Kasumi-1 (cell line): ENCODE results near the gene ATXN2.
A peak's percentile ranks its signal among the peaks of the same experiment; 100 is the strongest.

Experiments used
- DNase-seq, 2 experiments: peaks; one replicate each; lab custom pipeline; 2025; lab: John Stamatoyannopoulos, UW

Gene ATXN2

DNA sequence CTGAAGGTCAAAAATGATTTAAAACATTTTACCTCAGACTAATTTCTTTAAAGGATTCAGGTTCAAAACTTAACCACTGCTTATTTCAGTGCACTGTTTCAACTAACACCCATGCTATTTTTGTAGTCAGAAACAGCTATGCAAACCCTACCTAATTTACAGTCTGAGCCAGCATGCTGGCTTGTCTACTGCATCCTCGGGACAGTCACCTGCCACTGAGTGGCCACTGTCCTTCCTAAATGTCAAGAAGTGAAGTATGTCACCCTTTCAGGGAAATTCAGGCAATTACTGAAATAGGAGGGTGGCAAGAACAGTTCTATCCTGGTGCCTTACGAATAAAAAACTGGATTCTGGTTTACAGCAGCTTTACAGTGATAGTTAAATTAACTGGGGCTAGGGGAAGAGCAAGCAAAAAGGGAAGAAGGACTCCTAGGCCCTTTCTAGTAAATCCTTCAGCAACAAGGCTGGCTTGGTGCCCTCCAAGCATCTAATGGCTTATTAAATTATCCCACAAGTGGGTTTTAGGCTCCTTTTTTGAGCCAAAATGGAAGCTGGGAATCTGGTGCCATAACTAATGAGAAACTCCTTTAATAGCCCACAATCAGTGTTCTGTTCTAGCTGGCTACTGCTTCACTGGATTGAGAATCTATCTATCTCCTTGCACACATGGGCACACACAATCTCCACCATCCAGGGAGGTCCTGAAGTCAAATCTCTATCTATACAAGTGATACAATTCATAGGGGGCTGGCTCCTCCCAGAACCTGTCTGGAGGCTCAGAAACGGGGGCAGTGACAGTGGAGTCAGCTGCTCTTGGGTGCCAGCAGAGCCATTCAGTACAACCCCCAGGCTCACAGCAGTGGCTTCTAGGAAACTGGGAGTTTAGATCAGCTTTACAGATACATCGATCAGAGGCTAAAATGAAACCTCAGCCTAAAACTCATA lies 150.0 kb downstream of the ATXN2 start:
- no peak for DNase-seq

DNA sequence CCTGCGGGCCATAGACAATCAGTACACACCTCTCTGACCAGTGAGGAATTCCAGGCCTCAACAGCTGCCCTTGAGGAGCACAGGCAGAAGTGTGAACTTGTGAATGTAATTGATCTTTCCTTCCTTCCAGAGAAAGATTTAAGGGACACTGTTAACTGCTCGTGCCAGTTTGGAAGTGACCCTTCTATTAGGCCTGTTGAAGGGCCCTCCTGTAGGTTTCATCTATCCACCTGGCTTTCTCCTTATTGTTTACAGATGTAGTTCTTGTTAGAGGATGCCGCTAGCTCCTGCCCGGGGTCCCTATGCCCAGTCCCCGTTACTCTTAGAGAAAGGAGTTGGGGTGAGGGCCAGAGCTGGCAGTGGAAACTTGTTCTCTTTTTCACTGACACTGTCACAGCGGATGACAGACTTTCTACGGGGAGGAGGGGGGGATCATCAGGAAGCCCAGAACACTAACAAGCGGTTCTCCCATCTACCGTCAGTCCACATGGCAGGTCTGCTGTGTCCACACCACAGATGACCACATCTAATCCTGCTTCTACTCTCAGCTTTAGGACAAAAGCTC lies 150.8 kb downstream of the ATXN2 start:
- DNase-seq = no peak

DNA sequence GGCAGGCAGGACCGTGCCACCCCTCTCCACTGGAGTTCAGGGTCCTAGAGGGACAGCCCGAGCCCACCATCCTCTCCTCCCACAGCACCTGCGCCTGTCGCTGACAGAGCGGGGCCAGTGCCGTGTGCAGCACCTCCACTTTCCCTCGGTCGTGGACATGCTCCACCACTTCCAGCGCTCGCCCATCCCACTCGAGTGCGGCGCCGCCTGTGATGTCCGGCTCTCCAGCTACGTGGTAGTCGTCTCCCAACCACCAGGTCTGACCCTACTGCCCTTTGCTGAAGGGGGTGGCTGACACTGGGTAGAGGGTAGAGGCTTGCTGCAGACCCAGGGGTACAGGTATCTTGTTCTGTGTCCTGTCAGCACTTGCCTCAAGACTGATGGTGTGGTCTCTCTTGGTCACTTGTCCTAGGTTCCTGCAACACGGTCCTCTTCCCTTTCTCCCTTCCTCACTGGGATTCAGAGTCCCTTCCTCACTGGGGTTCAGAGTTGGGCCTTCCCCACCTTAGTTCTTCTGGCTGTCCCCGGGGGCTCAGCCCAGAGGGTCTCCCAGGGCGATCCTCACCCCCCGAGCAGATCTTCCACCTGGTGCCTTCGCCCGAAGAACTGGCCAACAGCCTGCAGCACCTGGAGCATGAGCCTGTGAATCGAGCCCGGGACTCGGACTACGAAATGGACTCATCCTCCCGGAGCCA lies 151.4 kb downstream of the ATXN2 start:
- no peak for DNase-seq

DNA sequence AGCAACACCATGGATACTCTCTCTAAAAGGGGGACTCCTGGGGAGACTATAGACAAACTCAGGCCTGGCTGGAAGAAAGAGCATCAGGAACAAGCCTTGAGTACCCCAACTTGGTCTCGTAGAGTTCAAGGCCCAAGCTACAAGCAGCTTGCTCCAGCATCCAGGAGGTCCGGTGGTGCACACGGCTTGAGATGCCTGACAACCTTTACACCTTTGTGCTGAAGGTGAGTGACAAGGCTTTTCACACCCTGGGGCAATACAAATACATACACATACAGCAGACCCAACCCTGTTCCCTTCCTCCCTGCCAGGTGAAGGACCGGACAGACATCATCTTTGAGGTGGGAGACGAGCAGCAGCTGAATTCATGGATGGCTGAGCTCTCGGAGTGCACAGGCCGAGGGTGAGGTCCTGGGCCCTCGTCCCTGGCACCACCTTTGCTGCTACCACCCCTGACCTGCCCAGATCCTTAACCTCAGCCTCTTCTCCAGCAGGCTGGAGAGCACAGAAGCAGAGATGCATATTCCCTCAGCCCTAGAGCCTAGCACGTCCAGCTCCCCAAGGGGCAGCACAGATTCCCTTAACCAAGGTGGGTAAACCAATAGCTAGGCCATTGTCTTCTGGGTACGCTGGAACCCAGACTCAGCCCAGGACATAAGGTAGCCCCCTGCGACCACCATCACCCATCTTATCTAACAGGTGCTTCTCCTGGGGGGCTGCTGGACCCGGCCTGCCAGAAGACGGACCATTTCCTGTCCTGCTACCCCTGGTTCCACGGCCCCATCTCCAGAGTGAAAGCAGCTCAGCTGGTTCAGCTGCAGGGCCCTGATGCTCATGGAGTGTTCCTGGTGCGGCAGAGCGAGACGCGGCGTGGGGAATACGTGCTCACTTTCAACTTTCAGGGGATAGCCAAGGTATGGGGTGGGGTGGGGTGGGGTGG lies 152.2 kb downstream of the ATXN2 start:
- no peak for DNase-seq

DNA sequence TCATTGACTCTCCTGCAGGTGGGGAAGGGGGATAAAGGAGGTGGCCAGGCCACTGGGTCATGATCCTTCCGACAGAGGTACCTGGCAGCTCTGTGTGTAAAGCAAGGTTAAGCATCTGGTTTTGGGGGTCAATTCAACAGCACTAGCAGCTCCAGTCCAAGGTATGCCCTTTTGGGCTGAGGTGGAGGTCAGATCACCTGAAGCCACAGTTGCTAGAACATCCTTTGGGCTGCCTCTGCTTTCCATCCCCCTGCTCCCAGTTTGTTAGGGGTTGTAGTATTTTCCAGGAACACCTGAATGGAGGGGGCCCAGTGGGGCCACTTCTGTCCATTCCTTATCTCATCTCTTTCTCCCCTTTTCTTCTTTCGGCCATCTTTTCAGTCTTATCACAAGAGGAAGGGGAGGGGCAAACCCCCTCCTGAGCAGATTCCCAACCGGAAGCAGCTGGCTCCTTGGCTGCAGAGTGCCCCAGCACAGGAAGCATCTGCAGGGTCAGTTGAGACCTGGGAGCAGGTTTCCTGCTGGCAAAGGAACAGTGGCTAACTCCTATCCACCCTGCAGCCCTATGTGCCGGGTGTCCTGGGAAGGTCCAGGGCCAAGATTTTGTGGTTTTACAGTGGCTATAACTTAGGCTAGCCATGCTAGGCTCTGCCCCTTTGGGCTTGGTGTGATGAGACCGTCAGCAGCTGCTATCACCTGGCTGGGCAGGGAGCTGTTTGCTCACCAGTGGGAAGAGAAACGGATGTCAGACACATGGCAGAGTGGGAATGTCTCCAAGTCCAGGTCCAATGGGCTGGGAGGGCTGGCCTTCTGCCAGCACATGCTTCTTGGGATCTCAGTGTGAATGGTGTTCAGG lies 153.2 kb downstream of the ATXN2 start:
- DNase-seq = peak; percentile 52 to 57

DNA sequence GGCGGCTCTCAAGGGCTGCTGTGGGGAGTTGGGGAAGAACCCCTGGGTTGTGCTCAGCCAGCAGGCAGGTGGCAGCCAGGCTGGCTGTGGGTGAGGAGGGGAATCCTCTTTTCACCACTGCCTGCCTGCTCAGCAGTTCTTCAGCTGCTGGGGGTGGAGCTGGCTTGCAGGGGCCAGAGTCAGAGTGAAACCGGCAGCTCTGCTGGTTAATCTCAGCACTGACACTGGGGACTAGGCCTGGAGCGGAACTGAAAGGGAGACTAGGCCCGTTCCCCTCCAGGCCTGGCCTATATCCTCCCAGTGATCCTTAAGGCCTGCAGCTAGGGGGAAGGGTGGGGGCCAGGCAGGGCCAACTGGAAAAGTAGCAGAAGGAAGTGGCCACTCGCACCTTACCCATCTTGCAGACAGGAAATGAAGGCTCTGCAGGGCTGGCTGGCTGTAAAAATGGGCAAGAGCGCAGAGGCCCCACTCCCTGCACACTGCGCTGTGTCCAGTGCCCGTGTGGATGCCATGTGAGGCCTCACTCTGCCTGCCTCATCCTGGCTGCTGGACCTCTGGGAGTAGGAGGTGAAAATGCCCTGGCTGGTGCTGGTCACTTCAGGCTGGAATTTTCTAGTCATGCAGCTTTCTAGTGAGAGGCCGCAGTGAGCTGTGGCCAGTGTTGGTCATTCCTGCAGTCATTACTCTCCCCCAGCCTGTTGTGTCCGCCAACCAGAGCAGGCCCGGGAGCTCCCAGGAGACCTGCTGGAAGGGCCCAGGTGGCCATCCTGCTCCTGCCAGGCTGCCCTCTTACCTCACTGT lies 154.0 kb downstream of the ATXN2 start:
- peak; percentile 89 for DNase-seq

DNA sequence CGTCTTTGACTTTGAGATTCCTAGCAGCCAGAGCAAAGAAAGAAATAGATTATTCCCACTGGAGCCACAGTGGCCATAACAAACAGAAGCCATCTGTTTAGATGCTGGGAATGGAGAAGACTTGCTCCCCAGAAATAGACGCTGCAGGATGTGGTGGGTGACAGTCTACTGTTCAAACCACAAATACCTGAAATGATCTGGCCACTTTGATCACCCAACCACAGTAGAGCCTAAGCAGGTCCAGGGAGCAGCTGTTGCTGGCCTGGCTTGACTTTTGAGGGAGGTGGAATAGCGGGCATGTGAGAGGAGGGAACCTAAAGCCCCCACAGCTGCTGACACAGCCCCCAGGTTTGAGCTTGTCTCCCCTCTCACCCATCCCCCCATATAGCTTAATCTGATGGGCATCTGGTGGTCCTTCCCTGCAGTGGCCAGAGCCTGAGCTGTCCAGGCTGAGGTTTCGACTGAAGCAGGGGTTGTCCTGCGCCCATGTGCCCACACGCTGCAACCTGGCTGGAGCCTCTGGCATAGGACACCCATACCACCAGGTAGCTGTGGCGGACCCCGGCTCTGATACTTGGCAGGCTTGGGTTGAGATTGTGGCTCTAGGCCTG lies 154.7 kb downstream of the ATXN2 start:
- no peak for DNase-seq

DNA sequence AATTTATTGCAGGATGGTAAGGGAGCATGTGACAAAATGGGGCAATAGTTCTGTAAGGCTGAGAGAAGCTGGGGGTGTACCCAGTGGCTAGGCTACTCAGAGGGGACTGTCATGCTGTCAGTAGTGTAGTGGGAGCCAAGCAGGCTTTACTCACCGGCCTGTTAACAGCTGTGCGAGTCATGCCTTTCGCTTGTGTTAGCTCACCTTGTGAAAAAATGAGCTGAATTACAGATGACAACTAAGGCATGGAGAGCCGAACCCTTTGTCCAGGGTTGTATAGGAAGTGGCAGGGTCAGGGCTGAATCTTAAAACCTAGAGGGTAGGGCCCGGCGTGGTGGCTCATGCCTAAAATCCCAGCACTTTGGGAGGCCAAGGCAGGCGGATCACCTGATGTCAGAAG lies 155.5 kb downstream of the ATXN2 start:
- DNase-seq = no peak

DNA sequence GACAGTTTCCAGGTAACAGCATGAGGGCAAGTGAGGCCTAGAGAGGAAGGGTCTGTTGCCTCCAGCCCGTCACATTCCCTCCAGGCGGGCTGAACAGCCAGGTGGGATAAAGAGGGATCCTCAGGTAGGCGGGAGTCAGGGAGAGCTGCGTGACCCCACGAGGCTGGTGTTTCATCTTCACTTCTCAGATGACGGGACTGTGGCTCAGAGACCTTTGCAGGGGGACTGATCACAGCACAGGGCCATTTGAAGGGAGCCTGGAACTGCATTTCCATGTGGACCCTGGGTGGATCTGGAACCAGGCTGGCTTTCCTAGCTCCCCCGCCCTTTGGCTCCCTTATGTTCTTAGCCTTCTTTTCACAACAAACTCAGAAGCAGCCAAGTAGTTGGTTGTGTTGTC lies 156.0 kb downstream of the ATXN2 start:
- no peak for DNase-seq

DNA sequence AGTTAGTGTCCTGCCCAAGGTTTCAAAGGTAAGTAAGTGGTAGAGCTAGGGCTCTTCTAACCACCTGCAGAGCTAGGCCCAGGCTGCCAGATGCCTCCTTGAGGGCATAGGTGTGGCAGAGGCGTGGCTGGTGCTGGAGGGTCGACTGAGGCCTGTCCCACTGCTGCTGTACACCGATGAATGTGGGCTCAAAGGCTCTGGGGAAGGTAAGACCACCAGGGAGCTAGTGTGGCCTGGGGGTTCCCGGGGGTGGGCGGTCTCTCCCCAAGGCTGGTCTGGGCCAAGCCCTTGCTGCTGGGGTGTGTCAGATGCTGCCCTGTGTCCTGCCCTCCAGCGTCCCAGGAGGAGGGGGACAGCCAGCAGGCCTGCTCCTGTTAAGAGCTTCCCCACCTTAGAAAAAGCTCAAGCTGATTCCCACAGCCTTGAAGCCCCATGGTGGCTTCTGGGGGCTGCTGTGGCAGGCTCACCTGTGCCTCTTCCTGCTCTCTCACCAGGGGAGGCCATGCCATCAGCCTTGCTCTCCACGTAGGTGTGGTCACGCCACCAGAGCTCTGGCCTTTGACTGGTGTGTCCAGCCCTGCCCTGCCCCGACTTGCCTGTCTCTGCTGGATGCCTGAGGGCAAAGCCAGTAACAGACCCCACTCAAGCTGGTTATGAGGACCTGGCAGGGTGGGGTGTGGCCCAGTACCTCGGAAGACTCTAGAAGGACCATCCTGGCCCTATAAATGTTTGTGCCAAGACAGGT lies 156.6 kb downstream of the ATXN2 start:
- DNase-seq = no peak

DNA sequence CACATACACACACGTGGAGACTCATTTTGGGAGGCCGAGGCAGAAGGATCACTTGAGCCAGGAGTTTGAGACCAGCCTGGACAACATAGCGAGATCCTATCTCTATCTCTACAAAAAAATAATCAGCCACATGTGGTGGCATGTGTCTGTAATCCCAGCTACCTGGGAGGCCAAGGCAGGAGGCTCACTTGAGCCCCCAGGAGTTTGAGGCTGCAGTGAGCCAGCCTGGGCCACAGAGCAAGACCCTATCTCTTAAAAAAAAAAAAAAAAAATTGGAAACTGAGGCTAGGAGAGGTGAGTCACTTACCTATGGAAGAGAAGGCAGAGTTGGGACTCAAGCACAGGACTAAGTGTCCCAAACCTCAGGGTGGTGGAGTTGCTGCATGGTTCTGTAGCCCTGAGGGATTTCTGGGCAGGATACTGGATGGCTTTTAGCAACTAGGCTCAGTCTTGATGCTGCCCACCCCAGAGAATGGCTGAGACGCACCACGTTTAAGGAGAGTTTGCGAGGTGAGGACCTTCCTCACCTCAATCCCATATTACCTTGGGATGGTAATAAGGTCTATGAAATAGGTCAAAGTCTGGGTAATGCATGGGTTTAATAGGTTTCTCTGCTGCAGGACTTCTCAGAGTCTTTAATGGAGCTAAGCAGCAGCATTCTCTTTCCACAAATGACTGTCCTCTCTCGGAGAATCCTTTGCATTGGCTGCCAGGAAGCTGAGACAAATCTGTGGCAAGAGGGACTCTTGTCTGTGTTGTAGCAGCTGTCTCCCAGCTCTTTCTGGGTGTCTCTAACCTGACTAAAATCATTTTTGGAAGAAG lies 157.8 kb downstream of the ATXN2 start:
- no peak for DNase-seq

DNA sequence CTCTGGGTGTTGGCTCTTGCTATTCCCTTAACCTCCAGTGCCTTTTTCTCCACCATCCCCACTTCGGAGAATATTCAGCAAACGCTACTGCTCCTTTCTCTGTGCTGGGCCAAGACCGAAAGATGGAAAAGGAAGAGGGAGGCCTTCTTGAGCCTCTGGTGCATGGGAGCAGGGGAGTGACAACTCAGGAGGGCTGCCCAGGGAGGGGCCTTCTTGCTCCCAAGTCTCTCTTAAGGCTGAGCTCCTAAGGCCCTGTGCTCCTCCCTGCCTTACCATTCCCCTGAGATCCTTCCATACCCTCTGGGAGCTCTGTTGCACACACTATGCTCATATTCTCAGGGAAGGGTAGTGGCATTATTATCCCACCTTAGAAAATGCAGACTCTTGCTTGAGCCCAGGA lies 158.5 kb downstream of the ATXN2 start:
- no peak for DNase-seq

DNA sequence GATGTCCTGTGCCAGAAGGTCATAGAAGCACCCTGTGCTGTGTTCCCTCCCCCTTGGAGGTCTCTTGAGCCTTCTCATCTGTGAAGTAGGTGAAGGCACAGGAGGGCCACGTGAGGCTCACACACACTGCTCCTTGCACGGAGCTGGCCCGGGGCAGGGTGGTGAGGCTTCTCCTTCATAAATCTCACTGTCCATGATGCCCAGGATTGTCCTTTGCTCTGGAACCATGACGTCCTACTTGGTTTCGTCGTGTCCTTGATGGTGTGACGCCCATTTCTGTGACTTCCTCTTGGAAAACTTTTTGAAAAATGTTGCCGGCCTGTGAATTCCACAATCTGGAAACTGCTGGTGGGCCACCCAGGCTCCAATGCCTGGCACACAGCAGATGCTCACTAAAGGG lies 159.0 kb downstream of the ATXN2 start:
- no peak for DNase-seq

DNA sequence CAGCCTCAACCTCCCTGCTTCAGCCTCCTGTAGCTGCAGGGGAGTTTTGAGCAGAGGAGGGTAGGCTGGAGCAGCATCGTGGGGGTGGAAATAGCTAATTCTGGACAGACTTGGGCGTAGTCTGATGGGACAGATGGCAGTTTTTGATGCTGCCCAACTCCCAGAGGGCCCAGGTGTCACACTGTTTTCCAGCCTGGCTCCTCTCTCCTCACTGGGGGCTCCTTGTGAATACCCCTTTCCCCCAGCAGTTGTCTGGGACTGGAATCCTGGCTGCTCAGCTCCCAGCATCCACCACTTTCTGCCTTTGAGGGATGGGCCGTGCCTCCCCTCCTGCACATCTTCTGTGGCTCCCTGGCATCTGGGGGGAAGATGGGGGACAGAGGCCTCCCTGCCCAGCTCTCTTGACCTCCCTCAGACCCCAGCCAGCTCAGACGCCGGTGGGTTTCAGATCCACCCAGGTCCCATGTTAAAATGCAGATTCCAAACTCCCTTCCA lies 159.4 kb downstream of the ATXN2 start:
- no peak for DNase-seq

DNA sequence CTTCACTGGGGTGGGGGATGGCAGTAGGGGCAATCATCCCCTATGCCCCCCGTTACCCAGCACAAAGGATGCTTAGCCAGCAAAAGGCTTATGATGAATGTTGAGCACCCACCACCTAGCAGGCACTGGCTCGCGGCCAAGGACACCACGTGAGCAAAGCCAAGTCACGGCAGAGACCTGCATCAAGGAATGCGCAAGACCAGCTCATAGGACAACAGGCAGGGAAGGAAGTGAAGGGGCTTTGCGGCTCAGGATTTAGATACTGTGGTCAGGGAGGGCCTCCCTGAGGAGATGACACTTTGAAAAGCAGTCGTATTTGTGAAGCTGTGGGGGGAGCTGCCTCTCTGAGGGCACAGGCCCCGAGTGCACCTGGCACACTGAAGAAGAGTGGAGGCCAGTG lies 160.6 kb downstream of the ATXN2 start:
- peak; percentile 87 to 90 for DNase-seq

DNA sequence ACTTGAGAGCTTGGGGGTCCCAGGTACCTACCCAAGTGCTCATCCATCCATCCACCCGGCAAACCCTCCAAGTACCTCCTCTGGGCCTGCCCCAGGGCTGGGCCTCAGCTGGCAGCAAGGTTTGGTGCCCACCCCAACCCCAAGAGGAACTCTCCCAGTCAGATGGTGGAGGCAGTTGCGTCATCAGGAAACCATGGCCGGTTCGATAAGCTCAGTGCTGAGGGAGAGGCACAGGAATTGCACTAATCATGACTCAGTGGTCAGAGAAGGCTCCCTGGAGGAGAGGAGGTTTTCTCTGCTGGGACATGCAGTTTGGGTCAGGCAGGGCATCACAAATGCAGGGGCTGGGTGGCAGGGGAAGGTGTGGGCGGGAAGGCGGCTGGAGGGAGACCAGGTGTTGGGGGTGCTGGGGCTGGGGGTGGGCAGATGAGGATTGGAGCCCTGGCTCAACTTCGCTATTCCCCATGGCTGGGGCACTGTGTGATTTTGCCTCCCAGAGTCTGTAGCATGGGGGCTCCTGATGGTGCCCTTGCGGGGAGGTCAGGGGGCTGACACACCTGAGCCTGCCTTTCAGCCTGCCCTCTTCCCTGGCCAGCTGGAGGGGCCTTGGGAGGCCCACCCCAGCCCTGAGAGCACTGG lies 161.2 kb downstream of the ATXN2 start:
- DNase-seq = peak; percentile 57 to 79

DNA sequence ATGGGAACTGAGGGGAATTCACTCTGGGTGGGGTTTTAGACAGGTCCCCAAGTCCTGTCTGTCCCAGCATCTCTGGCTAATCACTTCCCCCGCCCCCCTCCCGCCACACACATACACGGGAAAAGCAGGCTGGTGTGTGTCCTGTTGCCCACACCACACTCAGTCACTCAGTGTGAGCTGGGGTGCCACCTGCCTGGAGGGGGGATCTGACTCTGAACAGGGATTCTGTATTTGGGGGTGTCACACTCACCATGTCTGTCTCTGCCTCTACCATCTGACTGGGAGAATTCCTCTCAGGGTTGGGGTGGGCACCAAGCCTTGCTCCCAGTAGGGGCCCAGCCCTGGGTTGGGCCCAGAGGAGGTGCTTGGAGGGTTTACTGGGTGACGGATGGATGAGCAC lies 162.3 kb downstream of the ATXN2 start:
- no peak for DNase-seq
